WTC11 (cell line): ENCODE measurements around the gene RCC2. TPM values are rescaled to one million over a fixed set of nuclear protein-coding genes. Genes with fewer than 3 reads are reported as not detected.
A peak's percentile ranks its signal among the peaks of the same experiment; 100 is the strongest.

Experiments
- ATAC-seq: fragments of 200-7000 bp; cut with Tn5 transposase; 2 replicates; pipeline ENCODE4 v1.10.0; 2021; ENCODE audit warnings: mild to moderate bottlenecking, moderate library complexity
- CTCF ChIA-PET: fragments of 300-600 bp; sonication (Branson Sonifier 250); formaldehyde crosslinking; loops from one replicate; lab custom pipeline; 2021; ENCODE audit warnings: antibody characterized with exemption; lab: Charles Lee
- POLR2A ChIA-PET: fragments of 350-600 bp; sonication (Branson Sonifier 250); formaldehyde crosslinking; loops from one replicate; lab custom pipeline; 2021; ENCODE audit warnings: antibody characterized with exemption; lab: Charles Lee
- DNase-seq: peaks from one replicate; pipeline ENCODE4 v3.0.0; 2021; ENCODE audit warnings: low spot score
- H3K27ac Mint-ChIP-seq: 2 replicates; pipeline ENCODE4 v1.8.0; 2021; ENCODE audit warnings: mixed read lengths
- H3K27me3 Mint-ChIP-seq: 2 replicates; pipeline ENCODE4 v1.8.0; 2021; ENCODE audit warnings: low read depth, mild to moderate bottlenecking, moderate library complexity, mixed read lengths
- H3K36me3 Mint-ChIP-seq: 2 replicates; pipeline ENCODE4 v1.8.0; 2021; ENCODE audit warnings: mixed read lengths
- H3K4me1 Mint-ChIP-seq: 2 replicates; pipeline ENCODE4 v1.8.0; 2022; ENCODE audit warnings: mixed read lengths
- H3K4me3 Mint-ChIP-seq: 2 replicates; pipeline ENCODE4 v1.8.0; 2021; ENCODE audit warnings: mild to moderate bottlenecking, moderate library complexity, mixed read lengths
- H3K9me3 Mint-ChIP-seq: 2 replicates; pipeline ENCODE4 v1.8.0; 2021; ENCODE audit warnings: mixed read lengths
- CBFB ChIP-seq: sonication (generic); formaldehyde crosslinking; IDR thresholded peaks from 2 replicates; pipeline ENCODE4 v1.8.1; 2022; ENCODE audit warnings: mild to moderate bottlenecking, low read depth, missing genetic modification reagents
- ESRRA ChIP-seq: sonication (generic); formaldehyde crosslinking; IDR thresholded peaks from 2 replicates; pipeline ENCODE4 v1.8.1; 2022; ENCODE audit warnings: mild to moderate bottlenecking, missing genetic modification reagents, borderline replicate concordance
- FOXK1 ChIP-seq: sonication (generic); formaldehyde crosslinking; IDR thresholded peaks from 2 replicates; pipeline ENCODE4 v1.8.0; 2022; ENCODE audit warnings: mild to moderate bottlenecking, moderate library complexity, missing genetic modification reagents
- HMGXB4 ChIP-seq: sonication (generic); formaldehyde crosslinking; IDR thresholded peaks from 2 replicates; pipeline ENCODE4 v1.8.1; 2023; ENCODE audit warnings: mild to moderate bottlenecking, moderate library complexity, missing genetic modification reagents
- IRF1 ChIP-seq: sonication (generic); formaldehyde crosslinking; IDR thresholded peaks from 2 replicates; pipeline ENCODE4 v1.8.0; 2023; ENCODE audit warnings: missing genetic modification reagents
- NFE2L1 ChIP-seq: sonication (generic); formaldehyde crosslinking; IDR thresholded peaks from 2 replicates; pipeline ENCODE4 v1.8.1; 2023; ENCODE audit warnings: missing genetic modification reagents
- NFYB ChIP-seq: sonication (generic); formaldehyde crosslinking; conservative IDR thresholded peaks from 2 replicates; pipeline ENCODE4 v1.8.0; 2022; ENCODE audit warnings: low read depth, missing genetic modification reagents
- PRRX2 ChIP-seq: fragments of 250-450 bp; sonication (Bioruptor Pico); IDR thresholded peaks from 2 replicates; pipeline ENCODE4 v1.8.0; 2021; ENCODE audit warnings: mild to moderate bottlenecking
- SMAD3 ChIP-seq: sonication (generic); formaldehyde crosslinking; IDR thresholded peaks from 2 replicates; pipeline ENCODE4 v1.8.0; 2022; ENCODE audit warnings: missing genetic modification reagents, mild to moderate bottlenecking, borderline replicate concordance
- STAT6 ChIP-seq: sonication (generic); formaldehyde crosslinking; conservative IDR thresholded peaks from 2 replicates; pipeline ENCODE4 v1.8.1; 2023; ENCODE audit warnings: mild to moderate bottlenecking, low read depth, missing genetic modification reagents, moderate library complexity
- TCF7 ChIP-seq: sonication (generic); formaldehyde crosslinking; IDR thresholded peaks from 2 replicates; pipeline ENCODE4 v1.8.0; 2022; ENCODE audit warnings: mild to moderate bottlenecking, low read depth, missing genetic modification reagents, moderate library complexity
- USF1 ChIP-seq: sonication (generic); formaldehyde crosslinking; IDR thresholded peaks from 2 replicates; pipeline ENCODE4 v1.8.0; 2022; ENCODE audit warnings: mild to moderate bottlenecking, missing genetic modification reagents
- USF2 ChIP-seq: sonication (generic); formaldehyde crosslinking; IDR thresholded peaks from 2 replicates; pipeline ENCODE4 v1.8.1; 2023; ENCODE audit warnings: mild to moderate bottlenecking, missing genetic modification reagents, moderate library complexity
- ZMAT4 ChIP-seq: fragments of 250-450 bp; sonication (Bioruptor Pico); IDR thresholded peaks from 2 replicates; pipeline ENCODE4 v1.9.0; 2021; ENCODE audit warnings: mild to moderate bottlenecking
- ZNF232 ChIP-seq: sonication (generic); formaldehyde crosslinking; IDR thresholded peaks from 2 replicates; pipeline ENCODE4 v1.8.0; 2022; ENCODE audit warnings: mild to moderate bottlenecking, missing genetic modification reagents
- ZNF263 ChIP-seq: sonication (generic); formaldehyde crosslinking; IDR thresholded peaks from 2 replicates; pipeline ENCODE4 v1.8.1; 2022; ENCODE audit warnings: low read depth, mild to moderate bottlenecking, moderate library complexity, missing genetic modification reagents
- ZNF416 ChIP-seq: fragments of 250-450 bp; sonication (Bioruptor Pico); IDR thresholded peaks from 2 replicates; pipeline ENCODE4 v1.9.0; 2021; ENCODE audit warnings: mild to moderate bottlenecking, inconsistent platforms
- ZNF512 ChIP-seq: sonication (generic); formaldehyde crosslinking; IDR thresholded peaks from 2 replicates; pipeline ENCODE4 v1.8.1; 2022; ENCODE audit warnings: missing genetic modification reagents, borderline replicate concordance
- total RNA-seq: library from RNA; stranded (reverse); gene quantifications from 3 replicates; pipeline ENCODE4 v1.2.3, GENCODE V29; 2021

The RCC2 gene
- total RNA-seq, 1 experiment from 2014 or later = 377 TPM

GRCh38 chr1:17381161-17381560 is 58.3 kb downstream of the RCC2 start:
- ATAC-seq = no peak
- H3K36me3 Mint-ChIP-seq = no peaks in the 10 kb centered on the region
- TF ChIP-seq ZNF512 (CRISPR knock-in tag) (no peak), SMAD3 (CRISPR knock-in tag) (no peak), NFE2L1 (no peak), FOXK1 (CRISPR knock-in tag) (no peak), CBFB (no peak), ZMAT4 (CRISPR knock-in tag) (no peak), PRRX2 (CRISPR knock-in tag) (no peak), IRF1 (CRISPR knock-in tag) (no peak), TCF7 (no peak), STAT6 (CRISPR knock-in tag) (no peak), NFYB (CRISPR knock-in tag) (no peak), ZNF263 (no peak), USF1 (no peak), ZNF232 (CRISPR knock-in tag) (no peak), HMGXB4 (CRISPR knock-in tag) (no peak), ESRRA (CRISPR knock-in tag) (no peak)
- DNase-seq = no peak
- no peak overlapping the region for H3K4me3 Mint-ChIP-seq
- H3K27ac Mint-ChIP-seq = no peak overlapping the region
- CTCF ChIA-PET = no interaction called here
- POLR2A ChIA-PET = no interaction called here
- H3K4me1 Mint-ChIP-seq = peaks cover 26% of the 10 kb centered on the region
- H3K9me3 Mint-ChIP-seq = no peaks in the 10 kb centered on the region
- H3K27me3 Mint-ChIP-seq = peaks cover 5% of the 10 kb centered on the region; the same call in 1 of the 2 replicates

GRCh38 chr1:17377325-17377953 is 62.0 kb downstream of the RCC2 start:
- H3K4me3 Mint-ChIP-seq = no peak overlapping the region; the same call in 1 of the 2 replicates
- DNase-seq (peak; percentile 46), ATAC-seq (peak; percentile 90)
- no peaks in the 10 kb centered on the region for H3K36me3 Mint-ChIP-seq
- H3K27me3 Mint-ChIP-seq = peaks cover 2% of the 10 kb centered on the region; the same call in 1 of the 2 replicates
- H3K4me1 Mint-ChIP-seq = peaks cover 34% of the 10 kb centered on the region
- CTCF ChIA-PET = interaction anchor here (0.5 kb wide), 2 partner anchors 61 to 106 kb away, joined by 3 read pairs; no protein-coding TSS in a partner anchor
- POLR2A ChIA-PET = no interaction called here
- H3K27ac Mint-ChIP-seq = 0 out of 2 replicates have a peak overlapping the region, but pooled peaks have one; percentile 12
- TF ChIP-seq USF1 (peak; percentile 89), USF2 (CRISPR knock-in tag) (peak; percentile 92), ZNF416 (no peak)
- H3K9me3 Mint-ChIP-seq = no peaks in the 10 kb centered on the region
